GM12875 (cell line): ENCODE results near the gene ALAD.

ENCODE experiments used
- H3K4me3 ChIP-seq: one replicate; pipeline ENCODE4 v1.5.1; 2011; ENCODE audit warnings: low read depth, low read length, control low read depth
- TF ChIP-seq, protein P1 (sequence below): IDR thresholded peaks from 2 replicates; pipeline ENCODE4 v1.5.1; 2011; ENCODE audit warnings: low read depth, mild to moderate bottlenecking, control low read depth, inconsistent platforms, low read length, moderate library complexity, borderline replicate concordance; ENCODE audit not compliant: insufficient read depth

ALAD gene

DNA sequence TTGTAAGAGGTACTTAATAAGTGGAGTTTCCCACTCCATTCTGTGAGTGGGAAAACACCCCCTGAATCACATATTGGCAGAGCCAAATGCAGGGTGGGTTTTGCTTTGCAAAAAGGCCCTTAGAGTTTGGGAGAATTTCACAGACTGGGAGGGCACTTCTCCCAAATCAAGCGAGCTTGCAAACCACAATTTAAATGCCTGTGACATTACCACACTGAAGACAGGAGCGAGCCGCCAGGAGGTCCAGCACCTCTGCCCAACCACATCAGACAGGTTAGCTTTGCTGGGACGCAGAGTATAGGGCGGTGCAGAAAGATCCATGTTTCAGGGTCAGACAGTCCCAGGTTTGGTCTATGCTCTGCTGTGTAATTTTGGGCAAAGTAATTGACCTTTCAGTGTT lies 2.3 kb downstream of the ALAD start:
- H3K4me3 ChIP-seq = no peak overlapping the region
- TF ChIP-seq, protein P1, sequence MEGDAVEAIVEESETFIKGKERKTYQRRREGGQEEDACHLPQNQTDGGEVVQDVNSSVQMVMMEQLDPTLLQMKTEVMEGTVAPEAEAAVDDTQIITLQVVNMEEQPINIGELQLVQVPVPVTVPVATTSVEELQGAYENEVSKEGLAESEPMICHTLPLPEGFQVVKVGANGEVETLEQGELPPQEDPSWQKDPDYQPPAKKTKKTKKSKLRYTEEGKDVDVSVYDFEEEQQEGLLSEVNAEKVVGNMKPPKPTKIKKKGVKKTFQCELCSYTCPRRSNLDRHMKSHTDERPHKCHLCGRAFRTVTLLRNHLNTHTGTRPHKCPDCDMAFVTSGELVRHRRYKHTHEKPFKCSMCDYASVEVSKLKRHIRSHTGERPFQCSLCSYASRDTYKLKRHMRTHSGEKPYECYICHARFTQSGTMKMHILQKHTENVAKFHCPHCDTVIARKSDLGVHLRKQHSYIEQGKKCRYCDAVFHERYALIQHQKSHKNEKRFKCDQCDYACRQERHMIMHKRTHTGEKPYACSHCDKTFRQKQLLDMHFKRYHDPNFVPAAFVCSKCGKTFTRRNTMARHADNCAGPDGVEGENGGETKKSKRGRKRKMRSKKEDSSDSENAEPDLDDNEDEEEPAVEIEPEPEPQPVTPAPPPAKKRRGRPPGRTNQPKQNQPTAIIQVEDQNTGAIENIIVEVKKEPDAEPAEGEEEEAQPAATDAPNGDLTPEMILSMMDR = no peak

DNA sequence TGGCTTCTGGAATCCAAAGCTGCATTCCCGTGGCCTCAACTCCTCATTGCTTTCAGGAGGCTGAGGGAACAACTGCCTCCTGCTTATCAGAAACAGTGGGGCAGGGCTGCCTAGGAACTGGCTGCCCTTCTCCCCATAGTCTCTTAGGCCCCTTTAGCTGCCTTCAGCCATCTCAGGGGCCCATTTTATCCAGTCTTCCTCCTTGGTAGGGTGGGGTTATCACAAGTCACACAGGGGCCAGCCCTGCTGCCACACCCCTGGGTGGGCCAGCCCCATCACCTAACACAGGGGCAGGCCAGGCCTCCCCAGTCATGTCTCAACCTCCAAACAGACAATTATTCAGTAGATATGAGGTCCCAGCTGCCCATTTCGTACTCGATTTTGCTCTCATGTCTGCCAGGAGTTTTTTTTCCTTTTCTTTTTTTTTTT lies 3.9 kb downstream of the ALAD start:
- TF ChIP-seq, protein P1 = no peak
- no peak overlapping the region for H3K4me3 ChIP-seq

DNA sequence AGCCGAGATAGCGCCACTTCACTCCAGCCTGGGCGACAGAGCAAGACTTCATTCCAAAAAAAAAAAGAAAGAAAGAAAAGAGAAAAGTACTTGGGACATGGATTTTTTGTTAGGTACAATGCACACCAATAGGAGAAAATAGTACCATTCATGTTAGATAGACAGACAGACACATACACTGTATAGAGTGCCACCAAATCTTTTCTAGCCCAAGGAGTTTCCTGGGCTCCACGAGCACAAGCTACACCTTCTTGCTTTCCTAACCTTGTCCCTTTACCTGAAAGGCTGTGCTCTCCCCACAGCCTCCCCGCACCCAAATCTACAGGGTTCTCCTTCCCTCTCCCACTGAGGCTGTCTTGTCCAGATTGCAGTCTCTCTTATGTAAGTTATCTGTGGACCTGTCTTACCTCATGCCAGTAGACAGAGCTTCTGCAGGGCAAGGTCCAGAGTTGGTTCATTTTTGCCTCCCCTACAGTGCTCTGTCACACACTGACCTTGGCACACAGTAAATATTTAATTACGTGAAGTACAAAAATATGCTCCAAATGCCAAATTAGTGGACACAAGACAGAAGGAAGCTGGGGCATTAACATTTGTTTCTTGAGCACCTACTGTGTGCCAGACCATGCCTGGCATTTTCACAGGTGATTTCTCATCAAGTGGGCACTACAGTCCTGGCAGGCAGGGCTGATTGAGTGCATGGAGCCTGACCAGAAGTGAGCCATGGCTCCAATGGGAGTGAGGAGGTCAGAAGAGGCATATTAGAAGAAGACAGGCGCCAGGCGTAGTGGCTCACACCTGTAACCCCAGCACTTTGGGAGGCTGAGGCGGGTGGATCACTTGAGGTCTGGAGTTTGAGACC lies 5.9 kb downstream of the ALAD start:
- H3K4me3 ChIP-seq = no peak overlapping the region
- TF ChIP-seq, protein P1 = no peak

DNA sequence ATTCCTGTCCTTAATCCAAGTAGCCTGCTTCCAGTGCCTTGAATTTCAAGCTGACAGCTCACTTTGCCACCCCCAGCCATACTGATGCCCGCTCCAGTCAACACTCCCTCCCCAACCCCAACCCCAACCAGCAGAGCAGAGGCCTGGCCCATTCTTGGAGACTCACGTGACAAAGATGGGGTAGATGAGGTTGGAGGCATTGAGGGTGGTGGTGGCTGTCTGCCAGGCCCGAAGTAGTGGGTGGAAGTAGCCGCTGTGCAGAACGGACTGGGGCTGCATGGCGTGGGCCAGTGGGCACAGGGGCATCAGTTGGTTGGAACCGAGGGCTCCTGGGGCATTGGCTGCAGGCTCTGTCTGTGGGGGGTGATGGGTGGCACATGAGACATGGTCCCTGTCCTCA lies 7.8 kb downstream of the ALAD start:
- TF ChIP-seq, protein P1 = no peak
- no peak overlapping the region for H3K4me3 ChIP-seq

DNA sequence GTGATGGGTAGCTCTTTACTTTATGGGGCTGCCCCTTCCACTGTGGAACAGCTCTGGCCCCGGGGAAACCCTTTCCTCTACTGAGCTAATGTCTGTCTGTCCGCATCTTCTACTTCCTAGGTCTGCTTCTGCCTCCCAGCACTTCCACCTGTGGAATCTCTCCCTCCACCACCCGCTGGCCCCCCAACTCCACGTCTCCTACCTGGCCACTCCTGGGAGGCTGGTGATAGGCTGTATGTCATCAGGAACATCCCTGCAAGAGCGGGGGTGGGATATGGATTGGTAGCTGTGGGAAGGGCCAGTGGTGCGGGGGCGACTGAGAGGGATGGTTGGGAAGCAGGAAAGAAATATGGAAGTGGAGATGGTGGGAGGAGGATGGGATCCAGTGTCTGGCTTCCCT lies 9.2 kb downstream of the ALAD start:
- H3K4me3 ChIP-seq = no peak overlapping the region
- TF ChIP-seq, protein P1 = no peak

DNA sequence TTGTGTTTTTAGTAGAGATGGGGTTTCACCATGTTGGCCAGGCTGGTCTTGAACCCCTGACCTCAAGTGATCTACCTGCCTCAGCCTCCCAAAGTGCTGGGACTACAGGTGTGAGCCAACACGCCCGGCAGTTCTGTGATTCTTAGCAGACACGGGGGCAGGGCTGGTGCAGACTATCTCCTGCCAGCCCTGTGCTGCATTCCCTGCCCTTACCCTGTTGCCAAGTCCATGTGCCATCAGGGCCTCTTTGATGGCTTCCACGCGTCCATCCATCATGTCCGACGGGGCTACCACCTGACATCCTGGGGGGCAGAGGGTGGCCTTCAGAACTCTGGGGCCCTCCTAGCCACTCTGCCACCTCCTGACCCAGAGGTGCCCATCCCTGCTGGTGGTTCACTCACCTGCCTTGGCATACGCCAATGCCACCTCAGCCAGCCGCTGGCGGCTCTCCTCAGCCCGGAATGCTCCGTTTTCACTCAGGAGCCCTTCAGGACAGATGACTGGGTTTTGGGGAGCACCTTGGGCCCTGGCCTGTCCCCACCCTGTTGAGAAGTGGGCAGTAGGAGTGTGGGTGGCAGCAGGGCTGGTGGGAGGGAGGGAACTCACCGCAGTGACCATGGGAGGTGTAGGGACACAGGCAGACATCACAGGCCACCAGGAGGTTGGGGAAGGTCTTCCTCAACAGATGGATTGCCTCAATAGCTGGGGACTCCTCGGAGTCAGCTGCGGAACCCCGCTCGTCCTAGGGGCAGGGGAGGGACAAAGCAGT lies 10.7 kb downstream of the ALAD start:
- TF ChIP-seq, protein P1 = no peak
- H3K4me3 ChIP-seq = no peak overlapping the region
